ENCODE results near the gene CCDC171. TPM values are rescaled to one million over a fixed set of nuclear protein-coding genes. Genes with fewer than 3 reads are reported as not detected.
"Not testable (repeated sequence)": the region's sequence is repeated elsewhere in the genome, so short reads cannot be mapped to it uniquely, and the experiment has no call there.

The CCDC171 gene
- total RNA-seq, 4 donors from 2014 or later = 6.2 to 9.6 (median 7.8) TPM

DNA sequence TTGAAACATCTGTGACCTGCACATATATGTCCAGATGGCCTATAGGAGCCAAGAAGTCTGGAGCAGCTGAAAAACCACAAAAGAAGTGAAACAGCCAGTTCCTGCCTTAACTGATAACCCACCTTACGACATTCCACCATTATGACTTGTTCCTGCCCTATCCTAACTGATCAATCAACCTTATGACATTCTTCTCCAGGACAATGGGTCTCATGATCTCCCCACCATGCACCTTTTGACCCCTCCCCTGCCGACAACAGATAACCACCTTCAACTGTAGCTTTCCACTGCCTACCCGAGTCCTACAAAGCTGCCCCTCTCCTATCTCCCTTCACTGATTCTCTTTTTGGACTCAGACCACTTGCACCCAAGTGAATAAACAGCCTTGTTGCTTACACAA lies 233.8 kb downstream of the CCDC171 start:
- no peak overlapping the region for H3K27ac ChIP-seq
- WGBS, 2 donors = 84 to 92% methylated on average over 3 of the region's 3 CpGs
- no peak overlapping the region for H3K4me3 ChIP-seq (replicated peaks in 1 of 3)
- intact Hi-C loops (cut with DNase I) = no loop called here
- no peaks in the 10 kb centered on the region for H3K9me3 ChIP-seq
- H3K27me3 ChIP-seq = no peaks in the 10 kb centered on the region
- no peak for DNase-seq
- H3K4me1 ChIP-seq = no peaks in the 10 kb centered on the region
- no peak for TF ChIP-seq POLR2A (IDR thresholded peaks at IDR 0.05)
- TF ChIP-seq, protein P1, sequence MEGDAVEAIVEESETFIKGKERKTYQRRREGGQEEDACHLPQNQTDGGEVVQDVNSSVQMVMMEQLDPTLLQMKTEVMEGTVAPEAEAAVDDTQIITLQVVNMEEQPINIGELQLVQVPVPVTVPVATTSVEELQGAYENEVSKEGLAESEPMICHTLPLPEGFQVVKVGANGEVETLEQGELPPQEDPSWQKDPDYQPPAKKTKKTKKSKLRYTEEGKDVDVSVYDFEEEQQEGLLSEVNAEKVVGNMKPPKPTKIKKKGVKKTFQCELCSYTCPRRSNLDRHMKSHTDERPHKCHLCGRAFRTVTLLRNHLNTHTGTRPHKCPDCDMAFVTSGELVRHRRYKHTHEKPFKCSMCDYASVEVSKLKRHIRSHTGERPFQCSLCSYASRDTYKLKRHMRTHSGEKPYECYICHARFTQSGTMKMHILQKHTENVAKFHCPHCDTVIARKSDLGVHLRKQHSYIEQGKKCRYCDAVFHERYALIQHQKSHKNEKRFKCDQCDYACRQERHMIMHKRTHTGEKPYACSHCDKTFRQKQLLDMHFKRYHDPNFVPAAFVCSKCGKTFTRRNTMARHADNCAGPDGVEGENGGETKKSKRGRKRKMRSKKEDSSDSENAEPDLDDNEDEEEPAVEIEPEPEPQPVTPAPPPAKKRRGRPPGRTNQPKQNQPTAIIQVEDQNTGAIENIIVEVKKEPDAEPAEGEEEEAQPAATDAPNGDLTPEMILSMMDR (IDR thresholded peaks at IDR 0.05) = no peak
- no peaks in the 10 kb centered on the region for H3K36me3 ChIP-seq

DNA sequence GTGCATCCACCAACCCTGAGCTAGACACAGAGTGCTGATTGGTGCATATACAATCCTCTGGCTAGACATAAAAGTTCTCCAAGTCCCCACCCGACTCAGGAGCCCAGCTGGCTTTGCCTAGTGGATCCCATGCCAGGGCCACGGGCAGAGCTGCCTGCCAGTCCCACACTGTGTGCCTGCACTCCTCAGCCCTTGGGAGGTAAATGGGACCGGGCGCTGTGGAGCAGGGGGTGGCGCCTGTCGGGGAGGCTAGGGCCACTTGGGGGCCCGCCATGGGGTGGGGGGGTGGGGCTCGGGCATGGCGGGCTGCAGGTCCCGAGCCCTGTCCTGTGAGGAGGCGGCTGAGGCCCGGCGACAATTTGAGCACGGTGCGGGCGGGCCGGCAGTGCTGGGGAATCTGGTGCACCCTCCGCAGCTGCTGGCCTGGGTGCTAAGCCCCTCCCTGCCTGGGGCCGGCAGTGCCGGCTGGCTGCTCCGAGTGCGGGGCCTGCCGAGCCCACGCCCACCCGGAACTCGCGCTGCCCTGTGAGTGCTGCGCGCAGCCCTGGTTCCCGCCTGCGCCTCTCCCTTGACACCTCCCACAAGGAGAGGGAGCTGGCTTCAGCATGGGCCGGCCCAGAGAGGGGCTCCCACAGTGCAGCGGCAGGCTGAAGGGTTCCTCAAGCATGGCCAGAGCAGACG lies 257.5 kb downstream of the CCDC171 start:
- H3K4me1 ChIP-seq; H3K36me3 ChIP-seq; DNase-seq; H3K27me3 ChIP-seq; H3K4me3 ChIP-seq (replicated peaks in 1 of 3); intact Hi-C loops (cut with DNase I); H3K9me3 ChIP-seq; H3K27ac ChIP-seq: not testable (repeated sequence)
- 89 to 95% methylated on average over 4 to 12 of the region's 34 CpGs for WGBS, 2 donors

DNA sequence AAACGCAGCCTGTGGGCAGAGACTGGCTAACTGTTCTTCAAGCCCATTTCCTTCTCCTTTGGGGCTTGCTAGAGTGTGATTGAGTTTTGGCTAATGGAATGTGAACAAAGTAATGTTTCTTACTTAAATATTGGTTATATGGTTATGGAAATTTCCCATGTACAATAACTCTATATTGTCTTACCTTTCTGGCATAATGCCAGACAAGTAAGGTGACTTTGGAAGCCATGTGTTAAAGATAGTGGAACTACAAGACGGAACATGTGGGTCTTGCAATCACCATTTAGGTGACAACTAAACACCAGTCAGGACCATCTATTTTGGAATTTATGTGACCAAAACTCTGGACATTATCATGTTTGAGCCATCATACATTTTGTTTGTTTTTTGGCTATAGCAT lies 260.2 kb downstream of the CCDC171 start:
- no peak overlapping the region for H3K27ac ChIP-seq
- TF ChIP-seq POLR2A (IDR thresholded peaks at IDR 0.05) = no peak
- TF ChIP-seq, protein P1 (IDR thresholded peaks at IDR 0.05) = no peak
- 93 to 95% methylated on average over 2 of the region's 2 CpGs for WGBS, 2 donors
- intact Hi-C loops (cut with DNase I) = no loop called here
- no peaks in the 10 kb centered on the region for H3K4me1 ChIP-seq
- H3K9me3 ChIP-seq = no peaks in the 10 kb centered on the region
- no peak overlapping the region for H3K4me3 ChIP-seq (replicated peaks in 1 of 3)
- no peak for DNase-seq
- H3K27me3 ChIP-seq = no peaks in the 10 kb centered on the region
- H3K36me3 ChIP-seq = no peaks in the 10 kb centered on the region

DNA sequence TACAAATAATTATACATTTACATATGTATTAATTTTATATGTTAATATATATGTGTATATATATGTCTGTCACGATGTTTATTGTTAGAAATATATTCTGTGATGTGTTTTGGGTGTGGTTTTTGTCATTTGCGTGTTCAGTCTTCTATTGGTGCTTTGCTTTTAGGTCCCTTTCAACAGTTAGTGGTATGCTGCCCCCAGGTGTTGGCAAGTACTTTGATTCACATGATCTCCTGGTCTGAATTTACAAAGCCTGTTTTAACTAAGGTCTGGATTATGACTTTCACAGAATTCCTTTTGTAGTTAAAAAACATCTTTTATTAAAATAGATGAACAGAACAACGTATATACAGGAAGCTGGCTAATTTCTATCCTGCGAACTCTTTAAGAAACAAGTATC lies 271.5 kb downstream of the CCDC171 start:
- no peak overlapping the region for H3K27ac ChIP-seq
- TF ChIP-seq, protein P1 (IDR thresholded peaks at IDR 0.05) = no peak

DNA sequence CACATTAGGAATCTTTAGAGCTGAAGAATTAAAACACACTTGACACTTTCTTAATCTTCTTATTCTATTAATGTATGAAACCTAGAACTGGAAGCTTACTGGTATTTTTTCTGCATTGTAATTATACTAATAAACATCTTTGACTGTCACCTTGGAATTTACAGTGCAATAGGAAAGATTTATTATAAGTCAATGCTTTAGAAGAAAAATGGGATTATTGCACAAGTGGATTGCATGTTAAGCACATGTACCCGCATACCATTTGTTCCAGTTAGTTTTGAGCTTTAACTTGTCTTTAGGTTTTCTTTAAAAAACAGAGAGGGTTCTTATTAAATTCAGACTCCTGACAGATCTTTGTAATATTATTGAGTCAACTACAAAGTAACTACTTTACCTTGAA lies 278.5 kb downstream of the CCDC171 start:
- H3K27ac ChIP-seq = no peak overlapping the region
- no peak for TF ChIP-seq POLR2A (IDR thresholded peaks at IDR 0.05)
- TF ChIP-seq, protein P1 (IDR thresholded peaks at IDR 0.05) = no peak
- H3K27me3 ChIP-seq = no peaks in the 10 kb centered on the region
- no peaks in the 10 kb centered on the region for H3K36me3 ChIP-seq
- intact Hi-C loops (cut with DNase I) = no loop called here
- 96% methylated on average over 1 of the region's 1 CpG for WGBS, 2 donors
- H3K4me1 ChIP-seq = peaks cover 0 to 5% of the 10 kb centered on the region in 2 donors
- no peak for DNase-seq
- no peaks in the 10 kb centered on the region for H3K9me3 ChIP-seq
- no peak overlapping the region for H3K4me3 ChIP-seq (replicated peaks in 1 of 3)

More for the DNA sequence above, 271.5 kb downstream of the CCDC171 start:
- 80 to 81% methylated on average over 4 of the region's 4 CpGs for WGBS, 2 donors
- Histone ChIP-seq H3K36me3 (no peaks in the 10 kb centered on the region), H3K27me3 (no peaks in the 10 kb centered on the region), H3K4me3 (replicated peaks in 1 of 3) (no peak overlapping the region), H3K4me1 (no peaks in the 10 kb centered on the region), H3K9me3 (no peaks in the 10 kb centered on the region)
- intact Hi-C loops (cut with DNase I) = no loop called here
- DNase-seq = no peak

Data from thyroid gland (tissue), 4 donors.